K562 (cell line): ENCODE results near the gene CDK11B. TPM values are rescaled to one million over a fixed set of nuclear protein-coding genes. Genes with fewer than 3 reads are reported as not detected.
A peak's percentile ranks its signal among the peaks of the same experiment; 100 is the strongest.

Experiments used
- ARHGAP35 ChIP-seq: fragments of 450-650 bp; IDR thresholded peaks from 2 replicates; pipeline ENCODE4 v1.6.1; 2018; ENCODE audit not compliant: partially characterized antibody
- BCL6 ChIP-seq: fragments of 250-450 bp; sonication (Bioruptor Pico); IDR thresholded peaks from 2 replicates; pipeline ENCODE4 v1.4.0; 2020
- CXXC5 ChIP-seq: fragments of 250-450 bp; sonication (Bioruptor Pico); IDR thresholded peaks from 2 replicates; pipeline ENCODE4 v1.8.0; 2022; ENCODE audit warnings: inconsistent platforms, mild to moderate bottlenecking, moderate library complexity
- DDX20 ChIP-seq: fragments of 450-650 bp; IDR thresholded peaks from 2 replicates; pipeline ENCODE4 v1.6.1; 2016; ENCODE audit warnings: missing genetic modification characterization, low read depth, mild to moderate bottlenecking, missing compliant biosample characterization, moderate library complexity
- ELK1 ChIP-seq: sonication (generic); formaldehyde crosslinking; IDR thresholded peaks from 2 replicates; pipeline ENCODE4 v1.8.1; 2022; ENCODE audit warnings: missing genetic modification reagents
- GTF3C2 ChIP-seq: IDR thresholded peaks from 3 replicates; pipeline ENCODE4 v1.6.1; 2011; ENCODE audit warnings: borderline replicate concordance, mild to moderate bottlenecking, moderate library complexity; ENCODE audit not compliant: insufficient read length; ENCODE audit errors: extremely low read depth
- HDAC1 ChIP-seq, 2 experiments: fragments of 450-650 bp; IDR thresholded peaks; 2 replicates each; pipeline ENCODE4 v1.6.1; 2016 to 2017; ENCODE audit warnings: inconsistent platforms in 1 of 2, mild to moderate bottlenecking in 1 of 2, moderate library complexity in 1 of 2
- HDGF ChIP-seq: fragments of 450-650 bp; IDR thresholded peaks from 2 replicates; pipeline ENCODE4 v1.6.1; 2016
- MEF2D ChIP-seq: conservative IDR thresholded peaks from 2 replicates; pipeline ENCODE4 v1.6.1; 2016; ENCODE audit warnings: low read depth, missing genetic modification characterization, missing compliant biosample characterization
- MEIS2 ChIP-seq: fragments of 450-650 bp; IDR thresholded peaks from 2 replicates; pipeline ENCODE4 v1.6.1; 2014; ENCODE audit warnings: mild to moderate bottlenecking; ENCODE audit not compliant: partially characterized antibody
- NCOA1 ChIP-seq: fragments of 450-650 bp; IDR thresholded peaks from 2 replicates; pipeline ENCODE4 v1.6.1; 2016; ENCODE audit warnings: low read depth
- POLR2AphosphoS2 ChIP-seq: IDR thresholded peaks from 2 replicates; pipeline ENCODE4 v1.6.1; 2012; ENCODE audit warnings: low read length, improper control_type of control experiment
- PYGO2 ChIP-seq: fragments of 450-650 bp; IDR thresholded peaks from 2 replicates; pipeline ENCODE4 v1.6.1; 2016; ENCODE audit warnings: mild to moderate bottlenecking, missing genetic modification characterization, moderate library complexity, missing compliant biosample characterization
- RBFOX2 ChIP-seq: fragments of 200-400 bp; formaldehyde crosslinking; IDR thresholded peaks from 2 replicates; pipeline ENCODE4 v1.6.1; 2017; ENCODE audit warnings: low read depth, mild to moderate bottlenecking, low read length, moderate library complexity
- STAT5B ChIP-seq: fragments of 250-450 bp; sonication (Bioruptor Pico); IDR thresholded peaks from 2 replicates; pipeline ENCODE4 v1.8.0; 2021; ENCODE audit warnings: mild to moderate bottlenecking, inconsistent platforms
- TAF9B ChIP-seq: fragments of 450-650 bp; IDR thresholded peaks from 2 replicates; pipeline ENCODE4 v1.6.1; 2018; ENCODE audit warnings: mild to moderate bottlenecking; ENCODE audit not compliant: partially characterized antibody
- ZBTB9 ChIP-seq: fragments of 450-650 bp; formaldehyde crosslinking; IDR thresholded peaks from 2 replicates; pipeline ENCODE4 v1.4.0; 2020; ENCODE audit warnings: mild to moderate bottlenecking, moderate library complexity
- ZFP91 ChIP-seq: sonication (generic); formaldehyde crosslinking; IDR thresholded peaks from 2 replicates; pipeline ENCODE4 v1.8.0; 2022; ENCODE audit warnings: mild to moderate bottlenecking, missing genetic modification reagents
- ZNF586 ChIP-seq: fragments of 450-650 bp; formaldehyde crosslinking; conservative IDR thresholded peaks from 2 replicates; pipeline ENCODE4 v1.4.0; 2020; ENCODE audit warnings: mild to moderate bottlenecking, moderate library complexity
- polyA plus RNA-seq, 8 experiments: library from polyadenylated mRNA; depleted of rRNA in 4 of 8; stranded (reverse) in 5 of 8; unstranded in 3 of 8; fragments of >200 nt; fragmentation: Nextera tagmentation in 2 of 8; fragmentation: Illumina TruSeq in 1 of 8; extraction: Ambion mirVana in 2 of 8; extraction: Trizol in 1 of 8; gene quantifications; 2 replicates each; pipeline versions ENCODE4 v1.2.1 to v1.2.3, GENCODE V29; 2011 to 2014; ENCODE audit warnings: inconsistent platforms in 1 of 8, missing spikeins in 1 of 8
- total RNA-seq, 7 experiments: library from RNA; depleted of rRNA in 6 of 7; stranded (reverse); fragments of >200 nt in 6 of 7; fragmentation: Illumina TruSeq in 2 of 7; extraction: Trizol in 2 of 7; gene quantifications; 2 replicates each; pipeline versions ENCODE4 v1.2.1 to v1.2.3, GENCODE V29; 2011 to 2021; ENCODE audit warnings: low replicate concordance in 1 of 7
- TF ChIP-seq, protein P1 (sequence below): IDR thresholded peaks from 2 replicates; pipeline ENCODE4 v1.6.1; 2016; ENCODE audit warnings: missing genetic modification characterization, missing compliant biosample characterization

CDK11B gene
- total and polyA plus RNA-seq, 9 of the 15 experiments (the other 6 are each of a cell fraction or from before 2014, with no cell fraction given), result 2.8 to 52.2 (median 19.5) TPM

DNA sequence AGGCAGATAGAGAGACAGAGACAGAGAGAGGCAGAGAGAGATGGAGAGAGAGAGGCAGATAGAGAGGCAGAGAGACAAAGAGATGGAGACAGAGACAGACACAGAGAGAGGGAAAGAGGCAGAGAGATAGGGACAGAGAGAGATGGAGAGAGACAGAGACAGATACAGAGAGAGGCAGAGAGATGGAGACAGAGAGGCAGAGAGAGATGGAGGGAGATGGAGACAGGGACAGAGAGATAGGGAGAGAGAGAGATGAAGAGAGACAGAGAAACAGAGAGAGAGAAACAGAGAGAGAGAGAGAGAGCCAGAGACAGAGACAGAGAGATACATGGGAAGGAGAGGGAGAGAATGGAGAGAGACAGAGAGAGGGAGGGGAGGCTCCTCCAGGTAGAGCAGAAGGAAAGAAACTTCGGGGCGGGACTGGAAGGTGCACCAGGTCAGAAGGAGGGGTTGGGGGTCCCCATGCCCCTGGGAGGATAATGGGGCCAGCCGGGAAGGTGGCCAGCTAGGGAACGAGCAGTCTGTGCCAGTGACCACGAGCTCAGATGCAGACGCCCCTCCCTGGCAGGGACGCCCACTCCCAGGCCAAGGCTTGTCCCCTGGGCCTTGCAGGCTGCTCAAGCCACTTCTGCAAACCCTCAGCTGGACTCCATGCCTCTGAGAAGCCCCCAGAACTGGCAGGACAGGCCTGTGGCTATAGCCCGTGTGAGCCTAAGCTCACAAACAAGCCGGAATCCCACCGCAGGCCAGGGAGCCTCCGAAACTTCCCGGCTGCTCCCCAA is 62.1 kb downstream of the CDK11B start (continued):
- no peak for TF ChIP-seq DDX20 (tag)
- TF ChIP-seq HDAC1 (IDR thresholded peaks at IDR 0.05), result peak in 1 of 2 experiments; percentile 58; a peak in 1 of 4 replicates
- TF ChIP-seq NCOA1, result 0 out of 2 replicates have a peak, but pooled peaks have one; percentile 21
- no peak for TF ChIP-seq ZBTB9
- TF ChIP-seq CXXC5 (CRISPR knock-in tag), result no peak
- no peak for TF ChIP-seq BCL6 (CRISPR knock-in tag)
- TF ChIP-seq POLR2AphosphoS2, result no peak
- TF ChIP-seq TAF9B, result no peak
- no peak for TF ChIP-seq STAT5B (CRISPR knock-in tag)
- TF ChIP-seq MEF2D (tag), result no peak
- no peak for TF ChIP-seq ELK1 (CRISPR knock-in tag)
- TF ChIP-seq ZFP91 (CRISPR knock-in tag), result no peak
- TF ChIP-seq PYGO2 (tag), result no peak
- TF ChIP-seq, protein P1, sequence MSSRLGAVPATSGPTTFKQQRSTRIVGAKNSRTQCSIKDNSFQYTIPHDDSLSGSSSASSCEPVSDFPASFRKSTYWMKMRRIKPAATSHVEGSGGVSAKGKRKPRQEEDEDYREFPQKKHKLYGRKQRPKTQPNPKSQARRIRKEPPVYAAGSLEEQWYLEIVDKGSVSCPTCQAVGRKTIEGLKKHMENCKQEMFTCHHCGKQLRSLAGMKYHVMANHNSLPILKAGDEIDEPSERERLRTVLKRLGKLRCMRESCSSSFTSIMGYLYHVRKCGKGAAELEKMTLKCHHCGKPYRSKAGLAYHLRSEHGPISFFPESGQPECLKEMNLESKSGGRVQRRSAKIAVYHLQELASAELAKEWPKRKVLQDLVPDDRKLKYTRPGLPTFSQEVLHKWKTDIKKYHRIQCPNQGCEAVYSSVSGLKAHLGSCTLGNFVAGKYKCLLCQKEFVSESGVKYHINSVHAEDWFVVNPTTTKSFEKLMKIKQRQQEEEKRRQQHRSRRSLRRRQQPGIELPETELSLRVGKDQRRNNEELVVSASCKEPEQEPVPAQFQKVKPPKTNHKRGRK (tag), result 0 out of 2 replicates have a peak, but pooled peaks have one; percentile 23
- TF ChIP-seq MEIS2, result no peak
- peak; percentile 64 for TF ChIP-seq ARHGAP35
- TF ChIP-seq HDGF, result 0 out of 2 replicates have a peak, but pooled peaks have one; percentile 60
- TF ChIP-seq RBFOX2, result no peak
- TF ChIP-seq ZNF586, result no peak
- no peak for TF ChIP-seq GTF3C2
